ENCODE measurements around the gene WASL. TPM values are rescaled to one million over a fixed set of nuclear protein-coding genes. Genes with fewer than 3 reads are reported as not detected.

WASL gene
- total RNA-seq, 4 donors from 2014 or later, result 16.9 to 56.9 (median 49.5) TPM

DNA sequence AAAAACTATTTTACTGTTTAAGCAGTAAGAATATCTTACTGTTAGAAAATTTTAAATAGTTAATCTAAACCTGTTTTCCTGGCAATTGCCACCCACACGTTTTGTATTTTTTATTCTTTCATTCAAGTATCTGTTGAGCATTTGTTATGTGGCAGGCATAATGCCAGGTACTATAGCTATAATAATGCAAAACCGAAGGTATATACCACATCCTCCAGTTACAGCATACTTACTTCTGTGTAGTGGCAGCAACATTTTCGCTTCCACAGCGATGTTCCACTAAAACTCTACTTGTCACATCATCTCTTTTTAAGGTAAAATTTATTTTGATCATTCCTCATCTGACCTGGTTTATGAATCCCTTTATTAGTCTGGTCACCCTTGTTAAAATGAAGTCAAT lies 30.0 kb downstream of the WASL start:
- H3K4me3 ChIP-seq, result no peak overlapping the region
- no peaks in the 10 kb centered on the region for H3K36me3 ChIP-seq
- no peak for DNase-seq
- no peak for TF ChIP-seq POLR2A (IDR thresholded peaks at IDR 0.05)
- no peak for TF ChIP-seq CTCF (IDR thresholded peaks at IDR 0.05)
- H3K27me3 ChIP-seq, result no peaks in the 10 kb centered on the region
- H3K4me1 ChIP-seq, result peaks cover 0 to 8% of the 10 kb centered on the region in 2 donors
- no peak overlapping the region for H3K27ac ChIP-seq
- intact Hi-C loops (cut with DNase I; ENCODE audit: low total_unique reads), result no loop called here
- no peaks in the 10 kb centered on the region for H3K9me3 ChIP-seq

DNA sequence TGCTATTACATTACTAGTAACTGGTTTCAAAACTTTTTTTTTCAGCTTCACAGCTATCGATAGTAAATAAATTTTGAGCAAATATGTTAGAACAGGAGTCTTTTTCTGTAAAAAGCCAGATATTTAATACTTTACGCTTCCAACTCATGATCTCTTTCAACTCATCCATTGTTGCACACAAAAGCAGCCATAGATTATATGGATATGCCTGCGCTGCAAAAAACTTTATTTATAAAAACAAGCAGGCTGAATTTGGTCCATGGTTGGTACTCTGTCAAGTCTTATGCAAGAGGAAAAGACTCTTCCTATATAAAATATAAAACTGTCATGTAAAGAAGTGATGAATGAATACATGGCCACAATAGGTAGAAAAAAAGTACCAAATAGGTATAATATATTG lies 31.1 kb downstream of the WASL start:
- Histone ChIP-seq H3K27ac (no peak overlapping the region), H3K27me3 (no peaks in the 10 kb centered on the region), H3K9me3 (no peaks in the 10 kb centered on the region), H3K4me1 (no peaks in the 10 kb centered on the region), H3K36me3 (no peaks in the 10 kb centered on the region), H3K4me3 (no peak overlapping the region)
- intact Hi-C loops (cut with DNase I; ENCODE audit: low total_unique reads), result no loop called here
- no peak for DNase-seq
- TF ChIP-seq POLR2A (IDR thresholded peaks at IDR 0.05) (no peak), CTCF (IDR thresholded peaks at IDR 0.05) (no peak)

DNA sequence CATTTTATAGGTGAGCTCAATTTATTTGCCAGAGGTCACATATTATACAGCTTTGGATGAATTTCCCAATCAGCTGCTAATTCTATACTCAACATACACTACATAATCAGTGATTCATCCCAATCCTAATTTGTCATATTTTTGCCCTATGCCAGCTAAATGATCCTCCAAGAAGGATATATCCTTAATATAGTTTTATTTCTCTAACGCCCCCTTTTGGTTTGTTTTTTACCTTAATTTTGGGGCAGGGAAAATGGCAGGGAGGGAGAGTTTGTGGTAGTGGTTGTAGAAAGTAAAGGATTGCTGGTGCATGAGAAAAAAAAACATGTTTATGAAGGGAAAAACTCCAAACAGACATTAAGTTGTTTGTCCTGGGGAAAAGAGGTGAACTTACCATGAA lies 31.9 kb downstream of the WASL start:
- DNase-seq, result no peak
- Histone ChIP-seq H3K9me3 (no peaks in the 10 kb centered on the region), H3K4me3 (no peak overlapping the region), H3K27ac (no peak overlapping the region), H3K4me1 (no peaks in the 10 kb centered on the region), H3K36me3 (no peaks in the 10 kb centered on the region), H3K27me3 (no peaks in the 10 kb centered on the region)
- intact Hi-C loops (cut with DNase I; ENCODE audit: low total_unique reads), result no loop called here
- TF ChIP-seq POLR2A (IDR thresholded peaks at IDR 0.05), result no peak
- no peak for TF ChIP-seq CTCF (IDR thresholded peaks at IDR 0.05)

GRCh38 chr7:123715799-123716198 lies 33.0 kb downstream of the WASL start:
- intact Hi-C loops (cut with DNase I; ENCODE audit: low total_unique reads), result no loop called here
- no peak for DNase-seq
- Histone ChIP-seq H3K27me3 (no peaks in the 10 kb centered on the region), H3K36me3 (no peaks in the 10 kb centered on the region), H3K4me3 (no peak overlapping the region), H3K4me1 (no peaks in the 10 kb centered on the region), H3K9me3 (no peaks in the 10 kb centered on the region), H3K27ac (no peak overlapping the region)
- TF ChIP-seq CTCF (IDR thresholded peaks at IDR 0.05) (no peak), POLR2A (IDR thresholded peaks at IDR 0.05) (no peak)

- TF ChIP-seq CTCF (IDR thresholded peaks at IDR 0.05) (no peak), POLR2A (IDR thresholded peaks at IDR 0.05) (no peak)
- Histone ChIP-seq H3K4me1 (no peaks in the 10 kb centered on the region), H3K27me3 (no peaks in the 10 kb centered on the region), H3K36me3 (no peaks in the 10 kb centered on the region), H3K4me3 (no peak overlapping the region), H3K9me3 (no peaks in the 10 kb centered on the region), H3K27ac (no peak overlapping the region)
- intact Hi-C loops (cut with DNase I; ENCODE audit: low total_unique reads), result no loop called here
- no peak for DNase-seq
Measured at GRCh38 chr7:123715198-123715597, 33.6 kb downstream of the WASL start.

Measured in uterus (tissue), 4 donors.